Heart left ventricle (tissue), 16 donors: ENCODE measurements around the gene CYP27C1. TPM values are rescaled to one million over a fixed set of nuclear protein-coding genes. Genes with fewer than 3 reads are reported as not detected.

Experiments used
- ATAC-seq, 4 donors: fragments of 200-7000 bp; cut with Tn5 transposase; one replicate each; pipeline ENCODE4 v1.9.1; 2020 to 2022; ENCODE audit warnings: moderate library complexity in 4 of 4, mild to moderate bottlenecking in 3 of 4, moderate number of reproducible peaks in 1 of 4
- DNase-seq, 5 donors: peaks; one replicate each; pipeline ENCODE4 v3.0.0-alpha.2; 2020
- H3K27ac ChIP-seq, 12 donors: fragments of 200-600 bp; sonication (generic) in 4 of 12; one replicate each; pipeline versions ENCODE4 v1.5.0 to v1.8.0; 2016 to 2022; ENCODE audit warnings: mild to moderate bottlenecking in 2 of 12
- H3K27me3 ChIP-seq, 9 donors: fragments of 200-600 bp; sonication (generic) in 2 of 9; one replicate each; pipeline versions ENCODE4 v1.5.1 to v1.8.0; 2016 to 2022; ENCODE audit warnings: mild to moderate bottlenecking in 3 of 9
- H3K36me3 ChIP-seq, 9 donors: fragments of 200-600 bp; sonication (generic) in 2 of 9; one replicate each; pipeline versions ENCODE4 v1.5.0 to v1.8.0; 2018 to 2022; ENCODE audit warnings: mild to moderate bottlenecking in 2 of 9
- H3K4me1 ChIP-seq, 12 donors: fragments of 200-600 bp; sonication (generic) in 4 of 12; one replicate each; pipeline versions ENCODE4 v1.5.0 to v1.8.0; 2016 to 2022; ENCODE audit warnings: mild to moderate bottlenecking in 3 of 12
- H3K4me3 ChIP-seq, 12 donors: fragments of 200-600 bp; sonication (generic) in 4 of 12; one replicate each; pipeline versions ENCODE4 v1.5.0 to v1.8.0; 2017 to 2022; ENCODE audit warnings: mild to moderate bottlenecking in 9 of 12, moderate library complexity in 4 of 12
- H3K9me3 ChIP-seq, 12 donors: fragments of 200-600 bp; sonication (generic) in 4 of 12; one replicate each; pipeline versions ENCODE4 v1.5.0 to v1.8.0; 2016 to 2022; ENCODE audit warnings: mild to moderate bottlenecking in 1 of 12
- CTCF ChIP-seq, 12 donors: fragments of 200-600 bp; sonication (generic) in 4 of 12; IDR thresholded peaks; one replicate each; pipeline versions ENCODE4 v1.5.0 to v1.8.0; 2018 to 2022; ENCODE audit warnings: antibody characterized with exemption in 12 of 12, mild to moderate bottlenecking in 5 of 12
- POLR2A ChIP-seq, 2 donors: fragments of 450-650 bp; IDR thresholded peaks; one replicate each; pipeline ENCODE4 v1.6.1; 2017; ENCODE audit warnings: antibody characterized with exemption in 2 of 2, mild to moderate bottlenecking in 2 of 2, moderate library complexity in 2 of 2
- WGBS, 4 donors: extraction: QIAGEN DNeasy Blood & Tissue Kit in 2 of 4; methylation state at CpG; one replicate each; pipeline versions ENCODE4 v1.1.5 to v1.1.7; 2013 to 2018; 5-methylcytosine and 5-hydroxymethylcytosine counted together
- intact Hi-C, 10 donors: fragments of 100-400 bp; cut with DNase I; formaldehyde crosslinking; loops; one replicate each; pipeline versions ENCODE4 v1.11.1 to v1.14.2; 2022
- polyA plus RNA-seq, 2 donors: library from polyadenylated mRNA; stranded (reverse); fragments of 200-250 nt; gene quantifications; one replicate each; pipeline ENCODE4 v1.2.3, GENCODE V29; 2013
- total RNA-seq, 9 donors: library from RNA; depleted of rRNA in 2 of 9; stranded (reverse); fragments of >200 nt in 2 of 9; fragmentation: NEBNext Ultra II Directional in 3 of 9; extraction: Animal tissue kit (Norgen Biotek cat#: 25700) in 3 of 9; gene quantifications; one replicate each; pipeline versions ENCODE4 v1.1.0 to v1.2.4, GENCODE V29; 2016 to 2023
- donor health status: ischemic (EF 13 %, LVEDD 7.1; RV severe dilation, severe dysfunction).
- donor health status: healthy with polysubstance abuse.
- donor health status: DM: no; HTN: yes; CAD: no.
- donor health status: DM: no; HTN: no; CAD: no.
- donor health status: ischemic (EF 25% LVEDD 6.9; RV normal size, moderate dysfunction).
- donor health status: ischemic (EF 25% LVEDD 5.7; RV mildly dilated, moderate dysfunction).
- donor health status: healthy.
- donor health status: DM: yes; HTN: yes; CAD: no.
- donor health status: ischemic (EF 35%, LVEDD 5.7; RV mildly dilated, moderate dysfunction).
- donor health status: nonischemic (EF 11% LVEDD 7.7; RV severe dilation, severe dysfunction).
- donor health status: DM: yes; HTN: yes; CAD: no.
- donor health status: PGD.
- donor health status: ischemic (EF 29% LVEDD 5.4; RV normal size, mild dysfunction).
- donor health status: nonischemic (EF 23%, LVEDD 6.1; RV moderate dilation, normal function).

Gene CYP27C1
- total and polyA plus RNA-seq, 11 donors = 0.06 to 0.44 (median 0.12) TPM; not detected in 8

- TF ChIP-seq CTCF (IDR thresholded peaks at IDR 0.05) (no peak), POLR2A (IDR thresholded peaks at IDR 0.05) (no peak)
- intact Hi-C loops = no loop called here
- 61 to 71% (median 66%) methylated on average over 7 of the region's 7 CpGs for WGBS, 4 donors
- H3K27ac ChIP-seq = peak overlapping the region in 2 of 12 donors; percentile 37 to 43
- H3K27me3 ChIP-seq = peaks cover 0 to 5% (median 0%) of the 10 kb centered on the region in 9 donors
- H3K4me1 ChIP-seq = peaks cover 0 to 31% (median 0%) of the 10 kb centered on the region in 12 donors
- no peaks in the 10 kb centered on the region for H3K36me3 ChIP-seq
- peak in 1 of 4 donors; percentile 50 for ATAC-seq
- no peak overlapping the region for H3K4me3 ChIP-seq
- DNase-seq = no peak
- H3K9me3 ChIP-seq = peaks cover 0 to 13% (median 0%) of the 10 kb centered on the region in 12 donors
These were observed 65.0 kb downstream of the CYP27C1 start for GRCh38 chr2:127155028-127155581.

GRCh38 chr2:127154396-127154795 lies 65.7 kb downstream of the CYP27C1 start:
- no peak for TF ChIP-seq CTCF (IDR thresholded peaks at IDR 0.05)
- no peaks in the 10 kb centered on the region for H3K36me3 ChIP-seq
- intact Hi-C loops = no loop called here
- WGBS, 4 donors = 84 to 95% (median 88%) methylated on average over 4 of the region's 4 CpGs
- DNase-seq = no peak
- no peak overlapping the region for H3K4me3 ChIP-seq
- H3K27ac ChIP-seq = peak overlapping the region in 2 of 12 donors; percentile 37 to 43
- H3K4me1 ChIP-seq = peaks cover 0 to 29% (median 0%) of the 10 kb centered on the region in 12 donors
- ATAC-seq = no peak
- peaks cover 0 to 13% (median 0%) of the 10 kb centered on the region in 12 donors for H3K9me3 ChIP-seq
- peaks cover 0 to 5% (median 0%) of the 10 kb centered on the region in 9 donors for H3K27me3 ChIP-seq

- H3K27ac ChIP-seq = no peak overlapping the region
- intact Hi-C loops = no loop called here
These were observed 66.4 kb downstream of the CYP27C1 start for GRCh38 chr2:127153691-127154158.

More at GRCh38 chr2:127153691-127154158, 66.4 kb downstream of the CYP27C1 start:
- Histone ChIP-seq H3K27me3 (peaks cover 0 to 5% (median 0%) of the 10 kb centered on the region in 9 donors), H3K4me3 (no peak overlapping the region), H3K36me3 (no peaks in the 10 kb centered on the region), H3K4me1 (peaks cover 0 to 24% (median 0%) of the 10 kb centered on the region in 12 donors), H3K9me3 (peaks cover 0 to 13% (median 0%) of the 10 kb centered on the region in 12 donors)
- TF ChIP-seq POLR2A (IDR thresholded peaks at IDR 0.05) (no peak), CTCF (IDR thresholded peaks at IDR 0.05) (no peak)
- ATAC-seq (peak in 1 of 4 donors; percentile 54), DNase-seq (no peak)
- 77 to 90% (median 90%) methylated on average over 5 to 6 of the region's 6 CpGs for WGBS, 4 donors
